Astrocyte (in vitro differentiated cells and primary cell): ENCODE results near the gene BRD4.

ENCODE experiments used
- CTCF ChIP-seq: IDR thresholded peaks from 2 replicates; pipeline ENCODE4 v1.5.1; 2011; ENCODE audit warnings: low read depth, mild to moderate bottlenecking, inconsistent platforms, low read length, moderate library complexity; ENCODE audit not compliant: insufficient read depth
- EZH2 ChIP-seq: IDR thresholded peaks from 2 replicates; pipeline ENCODE4 v1.6.1; 2012; ENCODE audit warnings: mild to moderate bottlenecking, low read length, inconsistent platforms; ENCODE audit not compliant: insufficient read depth

GRCh38 chr19:15225760-15226159 is 106.6 kb downstream of the BRD4 start:
- TF ChIP-seq CTCF (no peak), EZH2 (no peak)
